ENCODE data around the gene BLOC1S5.
"Not testable (repeated sequence)": the region's sequence is repeated elsewhere in the genome, so short reads cannot be mapped to it uniquely, and the experiment has no call there.

Gene BLOC1S5

GRCh38 chr6:7993952-7994351 is 70.2 kb downstream of the BLOC1S5 start:
- no peak for DNase-seq (ENCODE audit: low read depth in 2 of 2)

- no peak for DNase-seq (ENCODE audit: low read depth in 2 of 2)
Observed at GRCh38 chr6:7993399-7993798, 70.8 kb downstream of the BLOC1S5 start.

GRCh38 chr6:7992002-7992815 is 72.0 kb downstream of the BLOC1S5 start:
- DNase-seq (ENCODE audit: low read depth in 2 of 2): no peak

GRCh38 chr6:7991536-7991935 is 72.7 kb downstream of the BLOC1S5 start:
- DNase-seq (ENCODE audit: low read depth in 2 of 2): no peak

- no peak for DNase-seq (ENCODE audit: low read depth in 2 of 2)
Observed at GRCh38 chr6:7986219-7986618, 78.0 kb downstream of the BLOC1S5 start.

GRCh38 chr6:7983967-7984366 is 80.2 kb downstream of the BLOC1S5 start:
- not testable (repeated sequence) for DNase-seq (ENCODE audit: low read depth in 2 of 2)

- DNase-seq (ENCODE audit: low read depth in 2 of 2): no peak
Observed at GRCh38 chr6:7979831-7980230, 84.4 kb downstream of the BLOC1S5 start.

GRCh38 chr6:7978736-7979135 is 85.5 kb downstream of the BLOC1S5 start:
- no peak for DNase-seq (ENCODE audit: low read depth in 2 of 2)

- no peak for DNase-seq (ENCODE audit: low read depth in 2 of 2)
Observed at GRCh38 chr6:7976485-7977056, 87.6 kb downstream of the BLOC1S5 start.

GRCh38 chr6:7975764-7976146 is 88.4 kb downstream of the BLOC1S5 start:
- no peak for DNase-seq (ENCODE audit: low read depth in 2 of 2)

GRCh38 chr6:7974938-7975763 is 89.0 kb downstream of the BLOC1S5 start:
- DNase-seq (ENCODE audit: low read depth in 2 of 2): no peak

- DNase-seq (ENCODE audit: low read depth in 2 of 2): no peak
Observed at GRCh38 chr6:7974565-7974937, 89.6 kb downstream of the BLOC1S5 start.

GRCh38 chr6:7973584-7973983 is 90.6 kb downstream of the BLOC1S5 start:
- no peak for DNase-seq (ENCODE audit: low read depth in 2 of 2)

GRCh38 chr6:7971499-7971898 is 92.7 kb downstream of the BLOC1S5 start:
- DNase-seq (ENCODE audit: low read depth in 2 of 2): no peak

- DNase-seq (ENCODE audit: low read depth in 2 of 2): no peak
Observed at GRCh38 chr6:7970616-7971015, 93.6 kb downstream of the BLOC1S5 start.

All from stimulated activated CD4-positive, alpha-beta T cell treated with anti-CD3 and anti-CD28 coated beads, Interleukin-1b, Interleukin-23, amount 100 ng/mL, for 4 hours (primary cell).